Natural killer cell (primary cell): ENCODE data around the gene TENM4. TPM values are rescaled to one million over a fixed set of nuclear protein-coding genes. Genes with fewer than 3 reads are reported as not detected.

Experiments used
- ATAC-seq, 3 donors: fragments of 150-1000 bp in 2 of 3; fragments of 200-7000 bp in 1 of 3; cut with Tn5 transposase; 1 replicate in 1 of 3; 2 replicates in 2 of 3; pipeline ENCODE4 v1.10.0; 2021; ENCODE audit warnings: mild to moderate bottlenecking in 2 of 3, moderate library complexity in 2 of 3
- DNase-seq, 2 donors: peaks; one replicate each; pipeline versions ENCODE4 v3.0.0 to v3.0.0-alpha.2; 2013 to 2021; ENCODE audit warnings: mixed read lengths in 1 of 2
- H3K27ac ChIP-seq: one replicate; pipeline ENCODE4 v1.5.1; 2013; ENCODE audit warnings: mild to moderate bottlenecking, low read length
- H3K27me3 ChIP-seq: one replicate; pipeline ENCODE4 v1.6.1; 2013; ENCODE audit warnings: low read length; ENCODE audit not compliant: control insufficient read depth, insufficient read depth
- H3K36me3 ChIP-seq: one replicate; pipeline ENCODE4 v1.6.1; 2013; ENCODE audit warnings: low read length; ENCODE audit not compliant: control insufficient read depth, insufficient read depth
- H3K4me1 ChIP-seq: one replicate; pipeline ENCODE4 v1.6.1; 2013; ENCODE audit warnings: low read length; ENCODE audit not compliant: control insufficient read depth, insufficient read depth
- H3K4me3 ChIP-seq: one replicate; pipeline ENCODE4 v1.5.1; 2013; ENCODE audit warnings: low read length
- H3K9me3 ChIP-seq: one replicate; pipeline ENCODE4 v1.6.1; 2013; ENCODE audit warnings: low read length; ENCODE audit not compliant: control insufficient read depth, insufficient read depth
- H3K27ac Mint-ChIP-seq, 2 donors: one replicate each; pipeline ENCODE4 v1.8.0; 2022; ENCODE audit warnings: mild to moderate bottlenecking in 2 of 2, mixed read lengths in 2 of 2, moderate library complexity in 1 of 2
- H3K27me3 Mint-ChIP-seq, 2 donors: one replicate each; pipeline ENCODE4 v1.8.0; 2022; ENCODE audit warnings: low read depth in 2 of 2, mixed read lengths in 2 of 2
- H3K36me3 Mint-ChIP-seq: one replicate; pipeline ENCODE4 v1.8.0; 2022; ENCODE audit warnings: mixed read lengths
- H3K4me1 Mint-ChIP-seq, 2 donors: one replicate each; pipeline ENCODE4 v1.8.0; 2022; ENCODE audit warnings: mixed read lengths in 2 of 2
- H3K4me3 Mint-ChIP-seq: one replicate; pipeline ENCODE4 v1.8.0; 2022; ENCODE audit warnings: mild to moderate bottlenecking, moderate library complexity, mixed read lengths
- H3K9me3 Mint-ChIP-seq, 2 donors: one replicate each; pipeline ENCODE4 v1.8.0; 2022; ENCODE audit warnings: mixed read lengths in 2 of 2
- CTCF ChIP-seq: fragments of 200-600 bp; IDR thresholded peaks from one replicate; pipeline ENCODE4 v1.8.0; 2022; ENCODE audit warnings: antibody characterized with exemption
- WGBS: methylation state at CpG from one replicate; pipeline ENCODE4 v1.1.7; 2013; ENCODE audit warnings: missing lambda C conversion rate; ENCODE audit not compliant: insufficient coverage; 5-methylcytosine and 5-hydroxymethylcytosine counted together
- intact Hi-C: fragments of 100-400 bp; cut with micrococcal nuclease; formaldehyde crosslinking; loops from one replicate; pipeline ENCODE4 v1.14.2; 2022
- total RNA-seq, 4 donors: library from RNA; stranded (reverse); fragments of 120-200 nt in 1 of 4; gene quantifications; one replicate each; pipeline versions ENCODE4 v1.2.3 to v1.2.4, GENCODE V29; 2013 to 2022

TENM4 gene
- total RNA-seq, 3 donors from 2014 or later (not counting 1 experiment from before 2014, with no cell fraction given): 0.63 to 0.75 TPM; not detected in 1

- no peak overlapping the region for H3K27ac Mint-ChIP-seq
- WGBS: no CpG with 5 or more reads among the region's 1 CpG
Observed at GRCh38 chr11:78916759-78917158, 524.1 kb downstream of the TENM4 start.

GRCh38 chr11:78914503-78914902 lies 526.3 kb downstream of the TENM4 start:
- no peaks in the 10 kb centered on the region for H3K27me3 Mint-ChIP-seq
- H3K4me1 Mint-ChIP-seq: no peaks in the 10 kb centered on the region
- no peak overlapping the region for H3K27ac Mint-ChIP-seq
- Histone ChIP-seq H3K4me3 (no peak overlapping the region), H3K27me3 (no peaks in the 10 kb centered on the region), H3K36me3 (no peaks in the 10 kb centered on the region), H3K9me3 (no peaks in the 10 kb centered on the region), H3K27ac (no peak overlapping the region), H3K4me1 (no peaks in the 10 kb centered on the region)
- no peak overlapping the region for H3K4me3 Mint-ChIP-seq
- TF ChIP-seq CTCF: no peak
- intact Hi-C loops: no loop called here
- no peak for DNase-seq
- no peaks in the 10 kb centered on the region for H3K36me3 Mint-ChIP-seq
- no peaks in the 10 kb centered on the region for H3K9me3 Mint-ChIP-seq
- no peak for ATAC-seq
- WGBS: 21% methylated on average over 1 of the region's 1 CpG

More at GRCh38 chr11:78916759-78917158, 524.1 kb downstream of the TENM4 start:
- Mint-ChIP-seq H3K4me1 (no peaks in the 10 kb centered on the region), H3K4me3 (no peak overlapping the region), H3K36me3 (no peaks in the 10 kb centered on the region), H3K27me3 (peaks cover 0 to 3% of the 10 kb centered on the region in 2 donors), H3K9me3 (no peaks in the 10 kb centered on the region)
- DNase-seq (no peak), ATAC-seq (no peak)
- intact Hi-C loops: no loop called here
- Histone ChIP-seq H3K4me3 (no peak overlapping the region), H3K36me3 (no peaks in the 10 kb centered on the region), H3K9me3 (no peaks in the 10 kb centered on the region), H3K27ac (no peak overlapping the region), H3K4me1 (no peaks in the 10 kb centered on the region), H3K27me3 (no peaks in the 10 kb centered on the region)
- no peak for TF ChIP-seq CTCF

GRCh38 chr11:78912778-78913177 lies 528.1 kb downstream of the TENM4 start:
- no peak for DNase-seq
- no peaks in the 10 kb centered on the region for H3K9me3 ChIP-seq
- Mint-ChIP-seq H3K36me3 (no peaks in the 10 kb centered on the region), H3K4me1 (no peaks in the 10 kb centered on the region), H3K27ac (no peak overlapping the region), H3K4me3 (no peak overlapping the region), H3K27me3 (no peaks in the 10 kb centered on the region), H3K9me3 (no peaks in the 10 kb centered on the region)
- H3K27ac ChIP-seq: no peak overlapping the region
- no peak overlapping the region for H3K4me3 ChIP-seq
- no peaks in the 10 kb centered on the region for H3K27me3 ChIP-seq
- intact Hi-C loops: no loop called here
- TF ChIP-seq CTCF: no peak
- H3K4me1 ChIP-seq: no peaks in the 10 kb centered on the region
- WGBS: 95% methylated on average over 2 of the region's 4 CpGs
- no peaks in the 10 kb centered on the region for H3K36me3 ChIP-seq
- no peak for ATAC-seq

- no peak for DNase-seq
- intact Hi-C loops: no loop called here
- H3K27ac Mint-ChIP-seq: no peak overlapping the region
- H3K4me1 Mint-ChIP-seq: no peaks in the 10 kb centered on the region
- no peaks in the 10 kb centered on the region for H3K9me3 Mint-ChIP-seq
- no peaks in the 10 kb centered on the region for H3K4me1 ChIP-seq
- H3K36me3 Mint-ChIP-seq: no peaks in the 10 kb centered on the region
- 84% methylated on average over 4 of the region's 4 CpGs for WGBS
- no peaks in the 10 kb centered on the region for H3K36me3 ChIP-seq
- no peaks in the 10 kb centered on the region for H3K27me3 Mint-ChIP-seq
- H3K27ac ChIP-seq: no peak overlapping the region
- no peaks in the 10 kb centered on the region for H3K9me3 ChIP-seq
- H3K4me3 Mint-ChIP-seq: no peak overlapping the region
- no peak overlapping the region for H3K4me3 ChIP-seq
- no peaks in the 10 kb centered on the region for H3K27me3 ChIP-seq
- TF ChIP-seq CTCF: no peak
- no peak for ATAC-seq
Observed at GRCh38 chr11:78910322-78910721, 530.5 kb downstream of the TENM4 start.
